ENCODE data around the gene DNAI2. TPM values are rescaled to one million over a fixed set of nuclear protein-coding genes. Genes with fewer than 3 reads are reported as not detected.

DNAI2 gene
- total and polyA plus RNA-seq, 9 of the 15 experiments (the other 6 are each of a cell fraction or from before 2014, with no cell fraction given), result not detected

- TF ChIP-seq SMARCC2 (IDR thresholded peaks at IDR 0.05; ENCODE audit: low read depth) (peak; percentile 30; the same call in 1 of the 2 replicates), FOSL1 (tag; conservative IDR thresholded peaks at IDR 0.05) (peak; percentile 76; the same call in 1 of the 2 replicates), HCFC1 (IDR thresholded peaks at IDR 0.05; ENCODE audit: low read depth, low read length) (no peak), RCOR1 (IDR thresholded peaks at IDR 0.05; ENCODE audit: borderline replicate concordance in 1 of 2, low read depth in 2 of 2, low read length in 2 of 2) (peak; percentile 15 to 60; a peak in 1 of 4 replicates), TBP (optimal IDR thresholded peaks at IDR 0.05; ENCODE audit: low read depth, low read length) (peak; percentile 55), UBTF (IDR thresholded peaks at IDR 0.05; ENCODE audit: borderline replicate concordance in 1 of 2, low read depth in 2 of 2, low read length in 2 of 2) (0 out of 4 replicates have a peak, but pooled peaks of 1 of the 2 experiments have one; percentile 45), HNRNPUL1 (IDR thresholded peaks at IDR 0.05; ENCODE audit: low read length) (no peak), JUND (IDR thresholded peaks at IDR 0.05; ENCODE audit: borderline replicate concordance, low read depth, low read length) (peak; percentile 93), JUND (tag; IDR thresholded peaks at IDR 0.05; ENCODE audit: borderline replicate concordance, low read depth, low read length) (peak; percentile 92; the same call in 2 of the 3 replicates), ZFP1 (CRISPR knock-in tag; IDR thresholded peaks at IDR 0.05) (no peak), TAF1 (IDR thresholded peaks at IDR 0.05; ENCODE audit: control insufficient read depth, extremely low read depth, insufficient read depth, low read length, severe bottlenecking) (peak; percentile 27), SRSF1 (IDR thresholded peaks at IDR 0.05; ENCODE audit: low read depth, low read length) (no peak), ATF1 (CRISPR knock-in tag; IDR thresholded peaks at IDR 0.05) (no peak), ATF1 (tag; IDR thresholded peaks at IDR 0.05) (peak; percentile 60), DPF2 (IDR thresholded peaks at IDR 0.05) (peak; percentile 65), MAFG (tag; conservative IDR thresholded peaks at IDR 0.05) (peak; percentile 68), NR2C1 (IDR thresholded peaks at IDR 0.05) (no peak; the same call in 1 of the 2 replicates), NR2C1 (tag; IDR thresholded peaks at IDR 0.05) (peak; percentile 45; the same call in 1 of the 2 replicates), FOXK2 (conservative IDR thresholded peaks at IDR 0.05 in 1 of 2, IDR thresholded peaks at IDR 0.05 in 1 of 2; ENCODE audit: low read depth in 2 of 2) (peak; percentile 32 to 60; a peak in 2 of 4 replicates), ZNF140 (CRISPR knock-in tag; IDR thresholded peaks at IDR 0.05) (no peak), ERF (CRISPR knock-in tag; IDR thresholded peaks at IDR 0.05) (0 out of 2 replicates have a peak, but pooled peaks have one; percentile 63), MLLT1 (IDR thresholded peaks at IDR 0.05) (0 out of 4 replicates have a peak, but pooled peaks of 1 of the 2 experiments have one; percentile 31)
Measured at GRCh38 chr17:74295625-74296547, 21.9 kb downstream of the DNAI2 start (continued).

Data from K562 (cell line).